Measurements from ENCODE around the gene IRGC.

Gene IRGC

GRCh38 chr19:43765109-43765876 lies 49.4 kb downstream of the IRGC start:
- DNase-seq = peak; percentile 98
- peak overlapping the region; percentile 83 for H4K8ac ChIP-seq (ENCODE audit: low read length)
- H3K4me3 ChIP-seq (ENCODE audit: insufficient read depth in 1 of 2, low read depth in 1 of 2, low read length in 2 of 2) = no peak overlapping the region
- H3K4me1 ChIP-seq (ENCODE audit: control insufficient read depth, insufficient read depth, low read depth, low read length) = peaks cover 17% of the 10 kb centered on the region
- 6% methylated on average over 14 of the region's 16 CpGs for WGBS
- H3K18ac ChIP-seq (ENCODE audit: low read depth in 1 of 2, low read length in 2 of 2) = peak overlapping the region; percentile 78 to 87
- peak overlapping the region; percentile 59 to 75 for H2BK12ac ChIP-seq (ENCODE audit: low read length in 2 of 2)
- H3K9me3 ChIP-seq (ENCODE audit: control insufficient read depth, low read length) = no peaks in the 10 kb centered on the region
- no peak overlapping the region for H3K4me2 ChIP-seq (ENCODE audit: low read length, poor library complexity, severe bottlenecking)
- peaks cover 4 to 42% of the 10 kb centered on the region in 2 experiments for H3K36me3 ChIP-seq (ENCODE audit: control insufficient read depth in 1 of 2, insufficient read depth in 2 of 2, low read depth in 1 of 2, low read length in 2 of 2)
- peak overlapping the region; percentile 68 for H2AK5ac ChIP-seq (ENCODE audit: low read length, severe bottlenecking)
- no peaks in the 10 kb centered on the region for H3K79me1 ChIP-seq (replicated peaks; ENCODE audit: low read length, poor library complexity, severe bottlenecking)
- no peak overlapping the region for H2AFZ ChIP-seq (ENCODE audit: low read depth, low read length)
- H4K91ac ChIP-seq (ENCODE audit: low read length) = peak overlapping the region; percentile 71
- peak overlapping the region; percentile 55 for H2BK120ac ChIP-seq (ENCODE audit: low read depth, low read length)
- peak overlapping the region; percentile 95 for H2BK15ac ChIP-seq (ENCODE audit: low read depth, poor library complexity, severe bottlenecking)
- peak overlapping the region; percentile 74 for H2BK5ac ChIP-seq (ENCODE audit: low read depth, low read length, poor library complexity, severe bottlenecking)
- H3K4ac ChIP-seq (ENCODE audit: low read depth in 1 of 2, low read length in 2 of 2) = peak overlapping the region in 1 of 2 experiments; percentile 24
- H3K9ac ChIP-seq (ENCODE audit: low read length) = peak overlapping the region; percentile 77
- H3K27me3 ChIP-seq (ENCODE audit: control insufficient read depth in 1 of 2, insufficient read depth in 1 of 2, low read length in 2 of 2) = no peaks in the 10 kb centered on the region
- H3K23ac ChIP-seq (ENCODE audit: low read length in 2 of 2) = peak overlapping the region in 1 of 2 experiments; percentile 34
- H3K27ac ChIP-seq (ENCODE audit: low read length, poor library complexity, severe bottlenecking) = peak overlapping the region; percentile 91
- no peak overlapping the region for H3K14ac ChIP-seq (ENCODE audit: low read length in 2 of 2)

GRCh38 chr19:43766755-43767043 lies 50.8 kb downstream of the IRGC start:
- no peak overlapping the region for H4K91ac ChIP-seq (ENCODE audit: low read length)
- H3K27me3 ChIP-seq (ENCODE audit: control insufficient read depth in 1 of 2, insufficient read depth in 1 of 2, low read length in 2 of 2) = no peaks in the 10 kb centered on the region
- H2BK5ac ChIP-seq (ENCODE audit: low read depth, low read length, poor library complexity, severe bottlenecking) = no peak overlapping the region
- H3K4me3 ChIP-seq (ENCODE audit: insufficient read depth in 1 of 2, low read depth in 1 of 2, low read length in 2 of 2) = no peak overlapping the region
- no peak overlapping the region for H2BK120ac ChIP-seq (ENCODE audit: low read depth, low read length)
- no peak overlapping the region for H3K4me2 ChIP-seq (ENCODE audit: low read length, poor library complexity, severe bottlenecking)
- peak overlapping the region; percentile 56 for H2AK5ac ChIP-seq (ENCODE audit: low read length, severe bottlenecking)
- no peak overlapping the region for H4K8ac ChIP-seq (ENCODE audit: low read length)
- DNase-seq = no peak
- no peak overlapping the region for H2AFZ ChIP-seq (ENCODE audit: low read depth, low read length)
- no peak overlapping the region for H3K18ac ChIP-seq (ENCODE audit: low read depth in 1 of 2, low read length in 2 of 2)
- 70% methylated on average over 4 of the region's 4 CpGs for WGBS
- H3K79me1 ChIP-seq (replicated peaks; ENCODE audit: low read length, poor library complexity, severe bottlenecking) = no peaks in the 10 kb centered on the region
- H3K23ac ChIP-seq (ENCODE audit: low read length in 2 of 2) = no peak overlapping the region
- peak overlapping the region; percentile 9 for H2BK15ac ChIP-seq (ENCODE audit: low read depth, poor library complexity, severe bottlenecking)
- no peak overlapping the region for H3K27ac ChIP-seq (ENCODE audit: low read length, poor library complexity, severe bottlenecking)
- no peak overlapping the region for H3K14ac ChIP-seq (ENCODE audit: low read length in 2 of 2)
- H3K9ac ChIP-seq (ENCODE audit: low read length) = peak overlapping the region; percentile 77
- H3K4me1 ChIP-seq (ENCODE audit: control insufficient read depth, insufficient read depth, low read depth, low read length) = peaks cover 17% of the 10 kb centered on the region
- H3K9me3 ChIP-seq (ENCODE audit: control insufficient read depth, low read length) = no peaks in the 10 kb centered on the region
- H3K36me3 ChIP-seq (ENCODE audit: control insufficient read depth in 1 of 2, insufficient read depth in 2 of 2, low read depth in 1 of 2, low read length in 2 of 2) = peaks cover 4 to 55% of the 10 kb centered on the region in 2 experiments
- H2BK12ac ChIP-seq (ENCODE audit: low read length in 2 of 2) = peak overlapping the region in 1 of 2 experiments; percentile 23
- H3K4ac ChIP-seq (ENCODE audit: low read depth in 1 of 2, low read length in 2 of 2) = no peak overlapping the region

GRCh38 chr19:43767316-43767715 lies 51.4 kb downstream of the IRGC start:
- Histone ChIP-seq H2BK12ac (ENCODE audit: low read length in 2 of 2) (peak overlapping the region in 1 of 2 experiments; percentile 14), H3K4me3 (ENCODE audit: insufficient read depth in 1 of 2, low read depth in 1 of 2, low read length in 2 of 2) (no peak overlapping the region)
- 96% methylated on average over 7 of the region's 7 CpGs for WGBS

GRCh38 chr19:43767818-43768217 lies 51.9 kb downstream of the IRGC start:
- H3K27me3 ChIP-seq (ENCODE audit: control insufficient read depth in 1 of 2, insufficient read depth in 1 of 2, low read length in 2 of 2) = no peaks in the 10 kb centered on the region
- 96% methylated on average over 1 of the region's 1 CpG for WGBS
- H3K9ac ChIP-seq (ENCODE audit: low read length) = no peak overlapping the region
- H4K91ac ChIP-seq (ENCODE audit: low read length) = no peak overlapping the region
- H3K79me1 ChIP-seq (replicated peaks; ENCODE audit: low read length, poor library complexity, severe bottlenecking) = no peaks in the 10 kb centered on the region
- H3K4me1 ChIP-seq (ENCODE audit: control insufficient read depth, insufficient read depth, low read depth, low read length) = peaks cover 17% of the 10 kb centered on the region
- no peak overlapping the region for H2BK120ac ChIP-seq (ENCODE audit: low read depth, low read length)
- no peak overlapping the region for H3K4me2 ChIP-seq (ENCODE audit: low read length, poor library complexity, severe bottlenecking)
- H3K4me3 ChIP-seq (ENCODE audit: insufficient read depth in 1 of 2, low read depth in 1 of 2, low read length in 2 of 2) = no peak overlapping the region
- H3K36me3 ChIP-seq (ENCODE audit: control insufficient read depth in 1 of 2, insufficient read depth in 2 of 2, low read depth in 1 of 2, low read length in 2 of 2) = peaks cover 4 to 59% of the 10 kb centered on the region in 2 experiments
- no peak overlapping the region for H2BK12ac ChIP-seq (ENCODE audit: low read length in 2 of 2)
- no peak overlapping the region for H3K27ac ChIP-seq (ENCODE audit: low read length, poor library complexity, severe bottlenecking)
- H2BK5ac ChIP-seq (ENCODE audit: low read depth, low read length, poor library complexity, severe bottlenecking) = no peak overlapping the region
- H3K23ac ChIP-seq (ENCODE audit: low read length in 2 of 2) = no peak overlapping the region
- H3K4ac ChIP-seq (ENCODE audit: low read depth in 1 of 2, low read length in 2 of 2) = no peak overlapping the region
- DNase-seq = no peak
- no peak overlapping the region for H2AK5ac ChIP-seq (ENCODE audit: low read length, severe bottlenecking)
- no peak overlapping the region for H3K18ac ChIP-seq (ENCODE audit: low read depth in 1 of 2, low read length in 2 of 2)
- no peak overlapping the region for H2AFZ ChIP-seq (ENCODE audit: low read depth, low read length)
- no peak overlapping the region for H2BK15ac ChIP-seq (ENCODE audit: low read depth, poor library complexity, severe bottlenecking)
- no peaks in the 10 kb centered on the region for H3K9me3 ChIP-seq (ENCODE audit: control insufficient read depth, low read length)
- H4K8ac ChIP-seq (ENCODE audit: low read length) = no peak overlapping the region
- H3K14ac ChIP-seq (ENCODE audit: low read length in 2 of 2) = no peak overlapping the region

More at GRCh38 chr19:43767316-43767715, 51.4 kb downstream of the IRGC start:
- Histone ChIP-seq H4K91ac (ENCODE audit: low read length) (no peak overlapping the region), H3K18ac (ENCODE audit: low read depth in 1 of 2, low read length in 2 of 2) (no peak overlapping the region), H3K9ac (ENCODE audit: low read length) (no peak overlapping the region), H3K27ac (ENCODE audit: low read length, poor library complexity, severe bottlenecking) (no peak overlapping the region), H2BK5ac (ENCODE audit: low read depth, low read length, poor library complexity, severe bottlenecking) (no peak overlapping the region), H3K4me1 (ENCODE audit: control insufficient read depth, insufficient read depth, low read depth, low read length) (peaks cover 17% of the 10 kb centered on the region), H3K27me3 (ENCODE audit: control insufficient read depth in 1 of 2, insufficient read depth in 1 of 2, low read length in 2 of 2) (no peaks in the 10 kb centered on the region), H3K79me1 (replicated peaks; ENCODE audit: low read length, poor library complexity, severe bottlenecking) (no peaks in the 10 kb centered on the region), H2AK5ac (ENCODE audit: low read length, severe bottlenecking) (no peak overlapping the region), H2BK15ac (ENCODE audit: low read depth, poor library complexity, severe bottlenecking) (no peak overlapping the region), H2BK120ac (ENCODE audit: low read depth, low read length) (no peak overlapping the region), H3K23ac (ENCODE audit: low read length in 2 of 2) (no peak overlapping the region), H3K9me3 (ENCODE audit: control insufficient read depth, low read length) (no peaks in the 10 kb centered on the region), H4K8ac (ENCODE audit: low read length) (no peak overlapping the region), H3K4ac (ENCODE audit: low read depth in 1 of 2, low read length in 2 of 2) (no peak overlapping the region), H3K4me2 (ENCODE audit: low read length, poor library complexity, severe bottlenecking) (no peak overlapping the region), H3K14ac (ENCODE audit: low read length in 2 of 2) (no peak overlapping the region), H2AFZ (ENCODE audit: low read depth, low read length) (no peak overlapping the region), H3K36me3 (ENCODE audit: control insufficient read depth in 1 of 2, insufficient read depth in 2 of 2, low read depth in 1 of 2, low read length in 2 of 2) (peaks cover 4 to 59% of the 10 kb centered on the region in 2 experiments)
- DNase-seq = no peak

Data from mesenchymal stem cell (in vitro differentiated cells and primary cell).